HG02678 (cell line): Measurements from ENCODE around the gene GIGYF1.

Source experiments
- ATAC-seq: cut with Tn5 transposase; IDR thresholded peaks from one replicate; pipeline ENCODE4 v1.9.1; 2021; ENCODE audit warnings: mild to moderate bottlenecking, moderate library complexity; ENCODE audit not compliant: unreplicated experiment

The GIGYF1 gene

GRCh38 chr7:100640517-100641440, 53.3 kb downstream of the GIGYF1 start:
- ATAC-seq: no peak

GRCh38 chr7:100639995-100640516, 54.0 kb downstream of the GIGYF1 start:
- no peak for ATAC-seq

- peak; percentile 57 for ATAC-seq
Observed at GRCh38 chr7:100632951-100633717, 60.9 kb downstream of the GIGYF1 start.

- ATAC-seq: no peak
Observed at GRCh38 chr7:100630066-100630465, 64.0 kb downstream of the GIGYF1 start.
